ENCODE measurements around the gene GALR2.

Gene GALR2

GRCh38 chr17:76094046-76094445, 19.5 kb downstream of the GALR2 start:
- no peak for DNase-seq (ENCODE audit: low read depth)

- no peak for DNase-seq (ENCODE audit: low read depth)
Observed at GRCh38 chr17:76095943-76096342, 21.4 kb downstream of the GALR2 start.

- DNase-seq (ENCODE audit: low read depth), result no peak
Observed at GRCh38 chr17:76097716-76098295, 23.2 kb downstream of the GALR2 start.

GRCh38 chr17:76102944-76103273, 28.3 kb downstream of the GALR2 start:
- no peak for DNase-seq (ENCODE audit: low read depth)

GRCh38 chr17:76103274-76104139, 28.9 kb downstream of the GALR2 start, which contains the start of gene EXOC7:
Gene EXOC7 (minus strand): TSS chr17:76103787. CDS start chr17:76103692, 95 bp downstream.
- peak; percentile 42 for DNase-seq (ENCODE audit: low read depth)

- no peak for DNase-seq (ENCODE audit: low read depth)
Observed at GRCh38 chr17:76104140-76104895, 29.7 kb downstream of the GALR2 start.

- DNase-seq (ENCODE audit: low read depth), result no peak
Observed at GRCh38 chr17:76104896-76105231, 30.3 kb downstream of the GALR2 start.

GRCh38 chr17:76106703-76107102, 32.1 kb downstream of the GALR2 start:
- no peak for DNase-seq (ENCODE audit: low read depth)

- DNase-seq (ENCODE audit: low read depth), result no peak
Observed at GRCh38 chr17:76107509-76107908, 32.9 kb downstream of the GALR2 start.

- DNase-seq (ENCODE audit: low read depth), result no peak
Observed at GRCh38 chr17:76111956-76112355, 37.4 kb downstream of the GALR2 start.

- no peak for DNase-seq (ENCODE audit: low read depth)
Observed at GRCh38 chr17:76115138-76115754, 40.7 kb downstream of the GALR2 start.

- no peak for DNase-seq (ENCODE audit: low read depth)
Observed at GRCh38 chr17:76119409-76120371, 45.1 kb downstream of the GALR2 start.

GRCh38 chr17:76120658-76121008, 46.1 kb downstream of the GALR2 start:
- no peak for DNase-seq (ENCODE audit: low read depth)

- no peak for DNase-seq (ENCODE audit: low read depth)
Observed at GRCh38 chr17:76121932-76122430, 47.4 kb downstream of the GALR2 start.

- DNase-seq (ENCODE audit: low read depth), result no peak
Observed at GRCh38 chr17:76122431-76123190, 48.0 kb downstream of the GALR2 start.

- no peak for DNase-seq (ENCODE audit: low read depth)
Observed at GRCh38 chr17:76123191-76123499, 48.6 kb downstream of the GALR2 start.

GRCh38 chr17:76123749-76124581, 49.4 kb downstream of the GALR2 start:
- no peak for DNase-seq (ENCODE audit: low read depth)

- no peak for DNase-seq (ENCODE audit: low read depth)
Observed at GRCh38 chr17:76124582-76125390, 50.2 kb downstream of the GALR2 start.

- DNase-seq (ENCODE audit: low read depth), result no peak
Observed at GRCh38 chr17:76125391-76125675, 50.8 kb downstream of the GALR2 start.
